ENCODE measurements around the gene ZG16.
"Not testable (repeated sequence)": the region's sequence is repeated elsewhere in the genome, so short reads cannot be mapped to it uniquely, and the experiment has no call there.

The ZG16 gene

GRCh38 chr16:29765167-29766032, 12.7 kb upstream of the ZG16 start:
- DNase-seq (ENCODE audit: low read depth): no peak
- H3K4me3 ChIP-seq (ENCODE audit: low read length): no peak overlapping the region
- no peak for TF ChIP-seq CTCF (IDR thresholded peaks at IDR 0.05; ENCODE audit: insufficient read depth, low read depth, low read length, missing control alignments)

GRCh38 chr16:29766571-29766970, 11.5 kb upstream of the ZG16 start:
- TF ChIP-seq CTCF (IDR thresholded peaks at IDR 0.05; ENCODE audit: insufficient read depth, low read depth, low read length, missing control alignments): no peak
- DNase-seq (ENCODE audit: low read depth): no peak
- no peak overlapping the region for H3K4me3 ChIP-seq (ENCODE audit: low read length)

- no peak overlapping the region for H3K4me3 ChIP-seq (ENCODE audit: low read length)
- TF ChIP-seq CTCF (IDR thresholded peaks at IDR 0.05; ENCODE audit: insufficient read depth, low read depth, low read length, missing control alignments): no peak
- DNase-seq (ENCODE audit: low read depth): no peak
These were observed 11.0 kb upstream of the ZG16 start for GRCh38 chr16:29767062-29767461.

- DNase-seq (ENCODE audit: low read depth): no peak
- TF ChIP-seq CTCF (IDR thresholded peaks at IDR 0.05; ENCODE audit: insufficient read depth, low read depth, low read length, missing control alignments): no peak
- H3K4me3 ChIP-seq (ENCODE audit: low read length): no peak overlapping the region
These were observed 8.5 kb upstream of the ZG16 start for GRCh38 chr16:29769507-29769906.

GRCh38 chr16:29770250-29770929, 7.7 kb upstream of the ZG16 start:
- no peak overlapping the region for H3K4me3 ChIP-seq (ENCODE audit: low read length)
- DNase-seq (ENCODE audit: low read depth): no peak
- no peak for TF ChIP-seq CTCF (IDR thresholded peaks at IDR 0.05; ENCODE audit: insufficient read depth, low read depth, low read length, missing control alignments)

- DNase-seq (ENCODE audit: low read depth); H3K4me3 ChIP-seq (ENCODE audit: low read length): not testable (repeated sequence)
These were observed 5.7 kb upstream of the ZG16 start for GRCh38 chr16:29772330-29772729.

- DNase-seq (ENCODE audit: low read depth): no peak
- no peak for TF ChIP-seq CTCF (IDR thresholded peaks at IDR 0.05; ENCODE audit: insufficient read depth, low read depth, low read length, missing control alignments)
- H3K4me3 ChIP-seq (ENCODE audit: low read length): no peak overlapping the region
These were observed 3.3 kb upstream of the ZG16 start for GRCh38 chr16:29774730-29775129.
